K562 (cell line): ENCODE measurements around the gene EVA1A. TPM values are rescaled to one million over a fixed set of nuclear protein-coding genes. Genes with fewer than 3 reads are reported as not detected.

Experiments used
- ATAC-seq: fragments of 200-7000 bp; cut with Tn5 transposase; 3 replicates; pipeline ENCODE4 v1.9.1; 2020; ENCODE audit warnings: moderate library complexity
- BruUV-seq: library from RNA; stranded (reverse); fragments of 400-500 nt; replicated peaks from 2 replicates; lab custom pipeline; 2021; lab: Mats Ljungman, UMichigan
- CTCF ChIA-PET: fragments of 300-600 bp; formaldehyde crosslinking; extraction: SDS; loops from one replicate; lab custom pipeline; 2021; ENCODE audit warnings: low intra/inter-chr PET ratio; lab: Yijun Ruan, JAX
- POLR2A ChIA-PET: fragments of 300-600, 350-650 bp; sonication (Branson Sonifier 250); formaldehyde crosslinking; extraction: SDS; loops from one replicate; lab custom pipeline; 2021; ENCODE audit warnings: antibody characterized with exemption, inconsistent platforms; lab: Yijun Ruan, JAX
- DNase-seq, 4 experiments: peaks; one replicate each; pipeline versions ENCODE4 v3.0.0 to v3.0.0-alpha.2; 2011 to 2018; ENCODE audit warnings: low spot score in 3 of 4, mixed read lengths in 3 of 4; ENCODE audit errors: extremely low read depth in 1 of 4
- FAIRE-seq: peaks from 2 replicates; lab custom pipeline; 2011; peaks lifted over from hg19 to GRCh38; lab: Jason Lieb, UNC
- H2AFZ ChIP-seq: 2 replicates; pipeline ENCODE4 v1.6.0; 2011; ENCODE audit warnings: low read depth, low read length, control low read depth, inconsistent platforms
- H3K27ac ChIP-seq: fragments of 200-600 bp; 3 replicates; pipeline ENCODE4 v1.8.0; 2011; ENCODE audit warnings: low read depth, mild to moderate bottlenecking, control low read depth, inconsistent platforms, low read length, moderate library complexity, mixed read lengths; ENCODE audit errors: extremely low read depth
- H3K27me3 ChIP-seq, 2 experiments: fragments of 300-600 bp in 1 of 2; 2 replicates in 1 of 2; 3 replicates in 1 of 2; pipeline versions ENCODE4 v1.6.0 to v1.8.0; 2011; ENCODE audit warnings: inconsistent platforms in 2 of 2, low read length in 2 of 2, mild to moderate bottlenecking in 1 of 2, mixed read lengths in 1 of 2, moderate library complexity in 1 of 2; ENCODE audit not compliant: control insufficient read depth in 2 of 2, insufficient read depth in 2 of 2
- H3K36me3 ChIP-seq: fragments of 300-600 bp; 3 replicates; pipeline ENCODE4 v1.8.0; 2011; ENCODE audit warnings: mild to moderate bottlenecking, low read length, inconsistent platforms; ENCODE audit not compliant: control insufficient read depth, insufficient read depth
- H3K4me1 ChIP-seq, 2 experiments: fragments of 200-600 bp in 1 of 2; replicated peaks in 1 of 2; 2 replicates in 1 of 2; 3 replicates in 1 of 2; pipeline versions ENCODE4 v1.5.1 to v1.8.0; 2011; ENCODE audit warnings: inconsistent platforms in 2 of 2, low read length in 2 of 2, mild to moderate bottlenecking in 1 of 2, mixed read lengths in 1 of 2, moderate library complexity in 1 of 2; ENCODE audit not compliant: control insufficient read depth in 2 of 2, insufficient read depth in 2 of 2
- H3K4me2 ChIP-seq: 2 replicates; pipeline ENCODE4 v1.6.1; 2011; ENCODE audit warnings: low read length, control low read depth, inconsistent platforms, mixed read lengths; ENCODE audit not compliant: insufficient read depth
- H3K4me3 ChIP-seq: fragments of 200-600 bp; sonication (generic), shearing (Covaris generic); 2 replicates; pipeline ENCODE4 v1.5.1; 2016; ENCODE audit warnings: control low read depth, inconsistent platforms
- H3K79me2 ChIP-seq: fragments of 200-600 bp; 3 replicates; pipeline ENCODE4 v1.8.0; 2011; ENCODE audit warnings: low read length, inconsistent platforms; ENCODE audit not compliant: control insufficient read depth, insufficient read depth
- H3K9ac ChIP-seq, 2 experiments: 2 replicates each; pipeline versions ENCODE4 v1.6.0 to v1.6.1; 2011; ENCODE audit warnings: low read depth in 2 of 2, low read length in 2 of 2, control low read depth in 1 of 2, inconsistent platforms in 1 of 2, mild to moderate bottlenecking in 1 of 2, mixed read lengths in 1 of 2; ENCODE audit not compliant: insufficient read depth in 1 of 2
- H3K9me1 ChIP-seq: one replicate; pipeline ENCODE4 v1.6.0; 2011; ENCODE audit warnings: inconsistent platforms, mild to moderate bottlenecking, low read length, moderate library complexity; ENCODE audit not compliant: control insufficient read depth, insufficient read depth
- H3K9me3 ChIP-seq: replicated peaks from 2 replicates; pipeline ENCODE4 v1.5.1; 2011; ENCODE audit warnings: low read depth, low read length, inconsistent platforms; ENCODE audit not compliant: control insufficient read depth, insufficient read depth
- H4K20me1 ChIP-seq: replicated peaks from 2 replicates; pipeline ENCODE4 v1.6.1; 2011; ENCODE audit warnings: low read length, inconsistent platforms, mixed read lengths; ENCODE audit not compliant: control insufficient read depth, insufficient read depth
- ADNP ChIP-seq: fragments of 200-800 bp; sonication (Bioruptor generic); IDR thresholded peaks from 2 replicates; pipeline ENCODE4 v1.6.1; 2016; ENCODE audit warnings: missing genetic modification characterization, missing compliant biosample characterization
- ARID3B ChIP-seq: fragments of 250-450 bp; sonication (Bioruptor Pico); IDR thresholded peaks from 2 replicates; pipeline ENCODE4 v1.4.0; 2020; ENCODE audit warnings: borderline replicate concordance
- HDAC8 ChIP-seq: fragments of 450-650 bp; IDR thresholded peaks from 2 replicates; pipeline ENCODE4 v1.6.1; 2016; ENCODE audit warnings: mild to moderate bottlenecking, missing genetic modification characterization, moderate library complexity, missing compliant biosample characterization
- JUND ChIP-seq, 2 experiments: IDR thresholded peaks; 2 replicates in 1 of 2; 3 replicates in 1 of 2; pipeline ENCODE4 v1.6.1; 2011; ENCODE audit warnings: borderline replicate concordance in 2 of 2, low read depth in 2 of 2, low read length in 2 of 2, improper control_type of control experiment in 1 of 2, missing biosample characterization in 1 of 2, missing genetic modification characterization in 1 of 2, missing genetic modification reagents in 1 of 2
- PHF20 ChIP-seq: fragments of 450-650 bp; IDR thresholded peaks from 2 replicates; pipeline ENCODE4 v1.6.1; 2018; ENCODE audit not compliant: partially characterized antibody
- SNAPC5 ChIP-seq: fragments of 250-450 bp; sonication (Bioruptor Pico); IDR thresholded peaks from 2 replicates; pipeline ENCODE4 v1.8.0; 2021; ENCODE audit warnings: moderate library complexity, mild to moderate bottlenecking, inconsistent platforms
- THRB ChIP-seq: fragments of 450-650 bp; formaldehyde crosslinking; conservative IDR thresholded peaks from 2 replicates; pipeline ENCODE4 v1.4.0; 2022; ENCODE audit warnings: mild to moderate bottlenecking, missing genetic modification characterization
- UBTF ChIP-seq, 2 experiments: IDR thresholded peaks; 2 replicates each; pipeline ENCODE4 v1.6.1; 2012; ENCODE audit warnings: improper control_type of control experiment in 2 of 2, low read depth in 2 of 2, low read length in 2 of 2, borderline replicate concordance in 1 of 2
- ZNF124 ChIP-seq: sonication (generic); formaldehyde crosslinking; IDR thresholded peaks from 2 replicates; pipeline ENCODE4 v1.8.1; 2022; ENCODE audit warnings: missing genetic modification reagents
- ZNF280A ChIP-seq: fragments of 450-650 bp; IDR thresholded peaks from 2 replicates; pipeline ENCODE4 v1.6.1; 2018; ENCODE audit warnings: mild to moderate bottlenecking, low read depth; ENCODE audit not compliant: partially characterized antibody
- ZNF3 ChIP-seq: fragments of 250-450 bp; sonication (Bioruptor Pico); IDR thresholded peaks from 2 replicates; pipeline ENCODE4 v1.5.0; 2021; ENCODE audit warnings: mild to moderate bottlenecking, moderate library complexity
- ZNF316 ChIP-seq: fragments of 450-650 bp; IDR thresholded peaks from 2 replicates; pipeline ENCODE4 v1.6.1; 2016
- ZNF41 ChIP-seq: fragments of 250-450 bp; sonication (Bioruptor Pico); conservative IDR thresholded peaks from 2 replicates; pipeline ENCODE4 v1.4.0; 2020; ENCODE audit warnings: mild to moderate bottlenecking
- WGBS: fragments of 100-300 bp; shearing (Covaris generic); methylation state at CpG from one replicate; pipeline ENCODE4 v1.1.6; 2016; ENCODE audit warnings: low coverage, mixed read lengths; ENCODE audit not compliant: insufficient coverage; ENCODE audit errors: missing lambda C conversion rate; 5-methylcytosine and 5-hydroxymethylcytosine counted together
- in situ Hi-C: fragments of 300-500 bp; cut with MboI; formaldehyde crosslinking; loops from 4 replicates; pipeline ENCODE4 v1.15.0; 2018; ENCODE audit warnings: inconsistent platforms, mixed read lengths
- intact Hi-C: fragments of 100-400 bp; cut with micrococcal nuclease; formaldehyde crosslinking; loops from 2 replicates; pipeline ENCODE4 v1.14.2; 2022
- polyA plus RNA-seq, 8 experiments: library from polyadenylated mRNA; depleted of rRNA in 4 of 8; stranded (reverse) in 5 of 8; unstranded in 3 of 8; fragments of >200 nt; fragmentation: Nextera tagmentation in 2 of 8; fragmentation: Illumina TruSeq in 1 of 8; extraction: Ambion mirVana in 2 of 8; extraction: Trizol in 1 of 8; gene quantifications; 2 replicates each; pipeline versions ENCODE4 v1.2.1 to v1.2.3, GENCODE V29; 2011 to 2014; ENCODE audit warnings: inconsistent platforms in 1 of 8, missing spikeins in 1 of 8
- total RNA-seq, 7 experiments: library from RNA; depleted of rRNA in 6 of 7; stranded (reverse); fragments of >200 nt in 6 of 7; fragmentation: Illumina TruSeq in 2 of 7; extraction: Trizol in 2 of 7; gene quantifications; 2 replicates each; pipeline versions ENCODE4 v1.2.1 to v1.2.3, GENCODE V29; 2011 to 2021; ENCODE audit warnings: low replicate concordance in 1 of 7

EVA1A gene
- total and polyA plus RNA-seq, 9 of the 15 experiments (the other 6 are each of a cell fraction or from before 2014, with no cell fraction given): not detected

GRCh38 chr2:75558136-75558535 lies 2.6 kb downstream of the EVA1A start (continued):
- no peak for TF ChIP-seq ZNF3
- no peak for TF ChIP-seq SNAPC5 (CRISPR knock-in tag)
- no peak for TF ChIP-seq ARID3B (CRISPR knock-in tag)

GRCh38 chr2:75557474-75558133 lies 3.1 kb downstream of the EVA1A start:
- CTCF ChIA-PET: no interaction called here
- in situ Hi-C loops (no loop called here), intact Hi-C loops (no loop called here)
- Histone ChIP-seq H3K9me3 (no peaks in the 10 kb centered on the region), H3K27ac (no peak overlapping the region), H4K20me1 (no peaks in the 10 kb centered on the region), H3K36me3 (no peaks in the 10 kb centered on the region), H3K9me1 (no peaks in the 10 kb centered on the region), H3K9ac (no peak overlapping the region), H3K79me2 (no peaks in the 10 kb centered on the region), H3K4me1 (no peaks in the 10 kb centered on the region; a peak in 1 of 5 replicates), H3K4me2 (no peak overlapping the region), H3K27me3 (peaks cover 5 to 25% of the 10 kb centered on the region in 2 experiments), H2AFZ (no peak overlapping the region), H3K4me3 (no peak overlapping the region)
- POLR2A ChIA-PET: interaction anchor here (0.9 kb wide), 1 partner anchor 15 kb away, joined by 3 read pairs; no protein-coding TSS in a partner anchor
- no TSS peak for BruUV-seq
- DNase-seq (no peak), FAIRE-seq (no peak), ATAC-seq (no peak)
- 0% methylated on average over 4 of the region's 4 CpGs for WGBS
- TF ChIP-seq ZNF124 (CRISPR knock-in tag) (no peak), ADNP (no peak), JUND (IDR thresholded peaks at IDR 0.05; ENCODE audit: borderline replicate concordance, low read depth, low read length) (no peak), JUND (tag; IDR thresholded peaks at IDR 0.05; ENCODE audit: borderline replicate concordance, low read depth, low read length) (no peak), ZNF316 (no peak), UBTF (IDR thresholded peaks at IDR 0.05; ENCODE audit: borderline replicate concordance in 1 of 2, low read depth in 2 of 2, low read length in 2 of 2) (no peak), ZNF280A (no peak), ZNF41 (no peak), PHF20 (no peak), THRB (no peak), HDAC8 (tag) (no peak)
